Hippocampal formation (tissue), 2 donors: ENCODE data around the gene ROM1.
"Not testable (repeated sequence)": the region's sequence is repeated elsewhere in the genome, so short reads cannot be mapped to it uniquely, and the experiment has no call there.

Experiments
- DNase-seq, 2 donors: peaks; one replicate each; lab custom pipeline; 2025; lab: John Stamatoyannopoulos, UW

ROM1 gene

GRCh38 chr11:62612366-62613290, at the start of gene ROM1, which contains the start of gene EML3:
Gene ROM1, plus strand, starts transcription at chr11:62613257. Its CDS starts 25 bp downstream, at chr11:62613282.
Gene EML3, minus strand, starts transcription at chr11:62612775. Its CDS starts 318 bp downstream, at chr11:62612457.
- peak; percentile 79 to 87 for DNase-seq

GRCh38 chr11:62565100-62565802, 47.8 kb upstream of the ROM1 start:
- no peak for DNase-seq

GRCh38 chr11:62566247-62566646, 46.8 kb upstream of the ROM1 start:
- no peak for DNase-seq

- DNase-seq, result no peak
Measured at GRCh38 chr11:62567018-62567633, 45.9 kb upstream of the ROM1 start.

- DNase-seq, result no peak
Measured at GRCh38 chr11:62569611-62570010, 43.4 kb upstream of the ROM1 start.

- not testable (repeated sequence) for DNase-seq
Measured at GRCh38 chr11:62570903-62571302, 42.2 kb upstream of the ROM1 start.

GRCh38 chr11:62571493-62571892, 41.6 kb upstream of the ROM1 start:
- not testable (repeated sequence) for DNase-seq

GRCh38 chr11:62572431-62572830, 40.6 kb upstream of the ROM1 start:
- no peak for DNase-seq

- no peak for DNase-seq
Measured at GRCh38 chr11:62573006-62573591, 40.0 kb upstream of the ROM1 start.

GRCh38 chr11:62573592-62574362, 39.3 kb upstream of the ROM1 start, which contains the start of gene EEF1G:
Gene EEF1G, minus strand, starts transcription at chr11:62573891. Its CDS starts 49 bp downstream, at chr11:62573842.
- DNase-seq, result peak; percentile 98 to 100

- DNase-seq, result peak in 1 of 2 donors; percentile 16
Measured at GRCh38 chr11:62574363-62575071, 38.5 kb upstream of the ROM1 start.

GRCh38 chr11:62575156-62575555, 37.9 kb upstream of the ROM1 start:
- no peak for DNase-seq

GRCh38 chr11:62575837-62576236, 37.2 kb upstream of the ROM1 start:
- DNase-seq, result no peak

- no peak for DNase-seq
Measured at GRCh38 chr11:62577046-62577714, 35.9 kb upstream of the ROM1 start.

GRCh38 chr11:62578541-62578940, 34.5 kb upstream of the ROM1 start:
- no peak for DNase-seq

GRCh38 chr11:62579252-62579651, 33.8 kb upstream of the ROM1 start:
- no peak for DNase-seq

- no peak for DNase-seq
Measured at GRCh38 chr11:62580959-62581715, 31.9 kb upstream of the ROM1 start.

- DNase-seq, result not testable (repeated sequence)
Measured at GRCh38 chr11:62581735-62582134, 31.3 kb upstream of the ROM1 start.

- not testable (repeated sequence) for DNase-seq
Measured at GRCh38 chr11:62585356-62585755, 27.7 kb upstream of the ROM1 start.
